ENCODE data around the gene TPX2. TPM values are rescaled to one million over a fixed set of nuclear protein-coding genes. Genes with fewer than 3 reads are reported as not detected.
A peak's percentile ranks its signal among the peaks of the same experiment; 100 is the strongest.

TPX2 gene
- total and polyA plus RNA-seq, 8 donors, result 5.1 to 89.9 (median 39.7) TPM

DNA sequence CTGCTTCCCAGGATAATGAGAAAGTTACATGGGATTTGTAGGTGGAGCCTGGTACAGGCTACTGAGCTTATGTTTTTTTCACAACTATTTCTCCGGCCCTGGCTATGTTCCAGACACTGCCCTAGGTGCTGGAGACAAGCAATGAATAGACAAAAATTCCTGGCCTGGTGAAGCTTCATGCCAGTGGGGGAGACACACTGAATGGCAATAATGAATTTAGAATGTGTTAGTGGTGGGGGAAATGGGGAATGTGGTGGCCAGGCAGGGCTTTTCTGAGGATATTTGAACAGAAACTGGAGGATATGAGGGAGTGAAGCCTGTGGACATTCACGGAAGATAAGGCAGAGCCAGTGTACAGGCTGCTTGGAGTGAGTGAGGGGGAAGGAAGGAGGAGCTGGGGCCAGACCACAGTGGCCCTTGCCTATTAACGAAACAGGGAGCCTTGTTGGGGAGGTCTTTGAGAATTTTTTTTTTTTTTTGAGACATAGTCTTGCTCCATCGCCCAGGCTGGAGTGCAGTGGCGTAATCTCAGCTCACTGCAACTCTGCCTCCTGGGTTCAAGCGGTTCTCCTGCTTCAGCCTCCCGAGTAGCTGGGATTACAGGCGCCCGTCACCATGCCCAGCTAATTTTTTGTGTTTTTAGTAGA lies 99.7 kb downstream of the TPX2 start:
- TF ChIP-seq, protein P1, sequence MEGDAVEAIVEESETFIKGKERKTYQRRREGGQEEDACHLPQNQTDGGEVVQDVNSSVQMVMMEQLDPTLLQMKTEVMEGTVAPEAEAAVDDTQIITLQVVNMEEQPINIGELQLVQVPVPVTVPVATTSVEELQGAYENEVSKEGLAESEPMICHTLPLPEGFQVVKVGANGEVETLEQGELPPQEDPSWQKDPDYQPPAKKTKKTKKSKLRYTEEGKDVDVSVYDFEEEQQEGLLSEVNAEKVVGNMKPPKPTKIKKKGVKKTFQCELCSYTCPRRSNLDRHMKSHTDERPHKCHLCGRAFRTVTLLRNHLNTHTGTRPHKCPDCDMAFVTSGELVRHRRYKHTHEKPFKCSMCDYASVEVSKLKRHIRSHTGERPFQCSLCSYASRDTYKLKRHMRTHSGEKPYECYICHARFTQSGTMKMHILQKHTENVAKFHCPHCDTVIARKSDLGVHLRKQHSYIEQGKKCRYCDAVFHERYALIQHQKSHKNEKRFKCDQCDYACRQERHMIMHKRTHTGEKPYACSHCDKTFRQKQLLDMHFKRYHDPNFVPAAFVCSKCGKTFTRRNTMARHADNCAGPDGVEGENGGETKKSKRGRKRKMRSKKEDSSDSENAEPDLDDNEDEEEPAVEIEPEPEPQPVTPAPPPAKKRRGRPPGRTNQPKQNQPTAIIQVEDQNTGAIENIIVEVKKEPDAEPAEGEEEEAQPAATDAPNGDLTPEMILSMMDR (IDR thresholded peaks at IDR 0.05), result no peak
- intact Hi-C loops (cut with DNase I), result no loop called here
- ATAC-seq, result no peak
- H3K27me3 ChIP-seq, result peaks cover 0 to 9% of the 10 kb centered on the region in 2 donors
- H3K4me3 ChIP-seq, result no peak overlapping the region
- DNase-seq, result no peak
- peaks cover 24 to 45% of the 10 kb centered on the region in 2 donors for H3K4me1 ChIP-seq
- H3K36me3 ChIP-seq, result no peaks in the 10 kb centered on the region
- H3K27ac ChIP-seq, result no peak overlapping the region
- no peaks in the 10 kb centered on the region for H3K9me3 ChIP-seq

DNA sequence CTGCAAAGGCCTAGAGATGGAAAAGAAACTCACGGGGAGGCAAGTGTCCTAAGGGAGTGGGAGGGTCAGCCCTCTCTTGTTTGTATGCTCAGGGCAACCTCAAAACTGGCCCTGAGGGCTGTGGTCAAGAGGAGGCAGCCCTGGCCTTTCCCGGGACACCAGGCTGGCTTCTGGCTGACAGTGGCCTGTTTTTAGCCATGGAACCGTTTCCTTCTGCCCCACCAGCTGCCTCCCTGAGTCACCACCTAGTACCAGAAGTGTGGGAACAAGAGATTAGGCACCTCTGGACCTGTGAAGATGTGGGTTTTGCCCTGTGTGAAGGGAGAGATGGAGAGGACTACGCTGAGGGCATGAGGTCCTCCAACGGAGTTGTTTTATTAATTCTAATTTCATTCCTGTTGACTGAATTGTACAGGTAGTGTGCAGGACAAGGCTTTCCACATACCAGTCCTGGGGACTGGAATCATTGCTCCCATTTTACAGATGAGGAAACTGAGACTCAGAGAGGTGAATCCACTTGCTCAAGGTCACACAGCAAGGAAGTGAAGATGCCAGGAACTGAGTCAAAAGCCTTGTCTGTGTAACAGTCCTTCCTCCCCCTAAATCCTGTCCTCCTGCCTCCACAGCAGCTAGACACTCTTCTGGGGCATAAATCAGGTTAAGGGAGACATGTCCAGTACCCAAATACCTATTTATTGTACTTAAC lies 100.8 kb downstream of the TPX2 start:
- no peak for ATAC-seq
- intact Hi-C loops (cut with DNase I), result no loop called here
- H3K36me3 ChIP-seq, result no peaks in the 10 kb centered on the region

DNA sequence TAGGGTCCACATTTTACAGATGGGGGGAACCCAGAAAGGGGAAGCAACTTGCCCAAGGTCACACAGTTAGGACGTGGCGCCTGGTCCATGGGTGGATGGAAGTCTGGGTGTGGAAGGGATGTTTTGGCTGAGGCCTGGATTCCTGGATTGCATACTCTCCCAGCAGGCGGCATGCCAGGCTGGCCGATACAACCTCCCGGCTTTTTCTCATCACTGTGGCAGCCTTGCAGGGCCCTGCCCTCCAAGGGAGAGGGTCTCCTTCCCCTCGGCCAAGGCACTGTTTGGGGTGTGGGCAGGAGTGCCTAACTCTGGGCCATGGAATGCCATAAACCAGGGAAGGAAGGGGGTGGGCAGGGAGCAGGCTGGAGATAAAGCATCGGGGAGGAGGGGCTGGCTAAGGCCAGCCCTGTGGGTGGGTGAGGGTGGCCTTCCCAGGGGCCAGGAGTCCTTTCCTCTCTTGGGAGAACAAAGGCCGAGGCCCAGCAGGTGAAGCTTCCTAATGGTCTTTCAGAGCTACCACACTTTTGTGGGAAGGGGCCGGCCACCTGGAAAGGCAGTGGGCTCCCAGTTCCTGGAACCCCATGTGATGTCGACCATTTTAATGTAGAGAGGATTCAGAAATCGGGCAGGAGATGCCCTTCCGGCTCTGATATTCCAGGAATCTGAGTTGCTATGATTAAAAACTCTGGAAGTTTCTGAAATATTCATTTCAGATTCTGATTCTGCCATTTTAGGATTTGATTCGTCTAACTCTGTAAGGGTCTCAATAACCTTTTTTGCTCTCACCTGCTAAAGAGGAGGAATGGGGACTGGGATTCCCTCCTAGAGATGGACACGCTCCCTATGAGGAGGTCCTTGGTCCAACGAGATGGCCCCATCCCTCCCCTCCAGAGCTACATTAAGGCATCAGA lies 102.1 kb downstream of the TPX2 start:
- peak overlapping the region in 1 of 2 donors; percentile 33 for H3K27ac ChIP-seq
- H3K4me1 ChIP-seq, result peaks cover 17 to 35% of the 10 kb centered on the region in 2 donors

More for the DNA sequence above, 100.8 kb downstream of the TPX2 start:
- Histone ChIP-seq H3K4me1 (peaks cover 24 to 45% of the 10 kb centered on the region in 2 donors), H3K27me3 (peaks cover 0 to 9% of the 10 kb centered on the region in 2 donors), H3K9me3 (no peaks in the 10 kb centered on the region), H3K4me3 (no peak overlapping the region), H3K27ac (no peak overlapping the region)
- TF ChIP-seq, protein P1 (IDR thresholded peaks at IDR 0.05), result no peak
- DNase-seq, result no peak

DNA sequence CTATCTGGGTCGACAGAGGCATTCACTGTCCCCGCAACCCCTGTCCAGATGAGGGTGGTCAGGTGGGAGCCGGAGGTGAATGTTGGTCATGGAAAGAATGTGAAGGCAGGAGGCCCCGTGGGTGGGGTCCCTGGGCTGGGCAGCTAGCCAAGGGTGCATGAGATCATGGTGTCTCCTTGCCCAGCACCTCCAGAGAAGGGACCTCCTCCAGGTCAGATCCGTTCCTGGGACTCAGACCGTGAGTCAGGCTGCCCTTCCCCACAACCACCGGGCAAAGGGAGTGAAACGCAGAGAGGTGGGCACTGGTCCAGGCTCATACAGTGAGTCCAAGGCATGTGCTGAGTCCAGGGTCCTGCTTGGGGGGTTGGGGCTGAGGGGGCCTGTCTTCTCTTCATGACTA lies 102.8 kb downstream of the TPX2 start:
- DNase-seq, result no peak
- H3K27me3 ChIP-seq, result peaks cover 0 to 6% of the 10 kb centered on the region in 2 donors
- intact Hi-C loops (cut with DNase I), result no loop called here
- H3K9me3 ChIP-seq, result no peaks in the 10 kb centered on the region
- ATAC-seq, result peak; percentile 5
- H3K27ac ChIP-seq, result no peak overlapping the region
- no peaks in the 10 kb centered on the region for H3K36me3 ChIP-seq
- peaks cover 9 to 27% of the 10 kb centered on the region in 2 donors for H3K4me1 ChIP-seq
- no peak overlapping the region for H3K4me3 ChIP-seq
- TF ChIP-seq, protein P1 (IDR thresholded peaks at IDR 0.05), result no peak

More for the DNA sequence above, 102.1 kb downstream of the TPX2 start:
- DNase-seq, result no peak
- Histone ChIP-seq H3K9me3 (no peaks in the 10 kb centered on the region), H3K27me3 (peaks cover 0 to 9% of the 10 kb centered on the region in 2 donors), H3K36me3 (no peaks in the 10 kb centered on the region), H3K4me3 (no peak overlapping the region)
- no peak for ATAC-seq
- intact Hi-C loops (cut with DNase I), result no loop called here
- TF ChIP-seq, protein P1 (IDR thresholded peaks at IDR 0.05), result no peak

Data from left lung (tissue), 10 donors.